Retinal pigment epithelial cell (primary cell): Measurements from ENCODE around the gene VEGFA.

Experiments used
- DNase-seq: peaks from one replicate; pipeline ENCODE4 v3.0.0-alpha.2; 2010; ENCODE audit warnings: low read depth
- H3K4me3 ChIP-seq: 2 replicates; pipeline ENCODE4 v1.5.1; 2011; ENCODE audit warnings: mild to moderate bottlenecking, low read length, control low read depth, moderate library complexity
- CTCF ChIP-seq: conservative IDR thresholded peaks from 2 replicates; pipeline ENCODE4 v1.5.1; 2011; ENCODE audit warnings: low read depth, low read length, control low read depth, inconsistent platforms

Gene VEGFA

GRCh38 chr6:43778976-43779851 lies 9.2 kb downstream of the VEGFA start:
- peak; percentile 6 for TF ChIP-seq CTCF
- no peak for DNase-seq
- no peak overlapping the region for H3K4me3 ChIP-seq

GRCh38 chr6:43779852-43780236 lies 9.8 kb downstream of the VEGFA start:
- H3K4me3 ChIP-seq: no peak overlapping the region

GRCh38 chr6:43780293-43780692 lies 10.3 kb downstream of the VEGFA start:
- peak; percentile 27 for TF ChIP-seq CTCF
- H3K4me3 ChIP-seq: no peak overlapping the region
- DNase-seq: no peak

More at GRCh38 chr6:43779852-43780236, 9.8 kb downstream of the VEGFA start:
- DNase-seq: no peak
- TF ChIP-seq CTCF: no peak

GRCh38 chr6:43780941-43781928 lies 11.2 kb downstream of the VEGFA start:
- H3K4me3 ChIP-seq: no peak overlapping the region
- no peak for DNase-seq
- no peak for TF ChIP-seq CTCF

GRCh38 chr6:43781941-43782704 lies 12.1 kb downstream of the VEGFA start:
- TF ChIP-seq CTCF: no peak
- no peak for DNase-seq
- H3K4me3 ChIP-seq: no peak overlapping the region

GRCh38 chr6:43782764-43783513 lies 12.9 kb downstream of the VEGFA start:
- no peak overlapping the region for H3K4me3 ChIP-seq
- no peak for DNase-seq
- TF ChIP-seq CTCF: no peak
